Epithelial cell of proximal tubule (primary cell): ENCODE measurements around the gene YEATS2. TPM values are rescaled to one million over a fixed set of nuclear protein-coding genes. Genes with fewer than 3 reads are reported as not detected.

Source experiments
- DNase-seq: peaks from one replicate; pipeline ENCODE4 v3.0.0-alpha.2; 2011; ENCODE audit warnings: low read depth
- H3K4me3 ChIP-seq: 2 replicates; pipeline ENCODE4 v1.5.1; 2011; ENCODE audit warnings: low read depth, mild to moderate bottlenecking, low read length
- CTCF ChIP-seq: conservative IDR thresholded peaks from 2 replicates; pipeline ENCODE4 v1.5.1; 2012; ENCODE audit warnings: low read depth, mild to moderate bottlenecking, low read length
- total RNA-seq: library from RNA; depleted of rRNA; stranded (reverse); fragments of >200 nt; gene quantifications from 2 replicates; pipeline ENCODE4 v1.2.3, GENCODE V29; 2015

The YEATS2 gene
- 31.4 and 33.7 TPM in 2 replicates for total RNA-seq

DNA sequence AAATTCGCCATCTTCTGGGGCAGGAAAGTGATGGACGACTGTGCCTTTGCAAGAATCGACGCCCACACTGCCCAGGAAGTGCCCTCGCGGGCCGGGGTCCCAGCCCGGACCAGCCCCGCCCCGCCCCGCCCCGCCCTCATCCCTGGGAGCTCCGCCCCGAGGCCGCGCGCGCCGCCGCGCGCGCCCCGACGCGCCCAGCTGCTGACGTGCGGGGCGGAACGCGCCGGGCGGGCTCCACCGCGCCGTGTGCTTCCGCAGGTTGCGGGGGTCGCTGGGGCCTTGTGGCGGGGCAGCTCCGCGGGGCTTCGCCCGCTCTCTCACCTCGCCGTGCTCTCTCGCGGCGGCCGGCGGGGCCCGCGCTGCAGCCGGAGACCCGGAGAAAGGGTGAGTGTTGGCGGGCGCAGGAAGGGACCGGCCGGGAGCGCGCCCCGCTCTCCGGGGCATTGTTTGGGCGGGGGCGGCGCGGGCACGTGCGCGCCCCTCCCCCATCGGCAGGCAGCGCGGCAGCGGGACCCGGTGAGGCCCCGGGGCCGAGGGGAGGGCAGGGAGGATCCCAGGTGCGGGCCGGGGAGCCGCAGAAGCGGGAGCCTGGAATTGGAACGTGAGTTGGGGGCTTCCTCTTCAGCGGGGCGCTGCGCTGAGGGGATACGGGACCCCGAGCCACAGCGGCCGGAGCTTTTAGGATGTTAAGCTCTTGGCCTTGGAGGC lies at the start of gene YEATS2:
Gene YEATS2, plus strand, starts transcription at position 188 of the 708 bp plus-strand sequence. CDS start 17,366 bp downstream, outside the sequence.
- no peak for DNase-seq
- no peak for TF ChIP-seq CTCF
- H3K4me3 ChIP-seq = peak within 1 kb of the TSS; percentile 88

- H3K4me3 ChIP-seq = no peak overlapping the region
- DNase-seq = no peak
- TF ChIP-seq CTCF = no peak
These were observed 47.0 kb upstream of the YEATS2 start for GRCh38 chr3:183650554-183650953.

GRCh38 chr3:183653209-183654064 lies 44.2 kb upstream of the YEATS2 start:
- no peak for TF ChIP-seq CTCF
- no peak overlapping the region for H3K4me3 ChIP-seq
- no peak for DNase-seq

- DNase-seq = no peak
- TF ChIP-seq CTCF = no peak
- no peak overlapping the region for H3K4me3 ChIP-seq
These were observed 42.9 kb upstream of the YEATS2 start for GRCh38 chr3:183654727-183655126.

- DNase-seq = no peak
- H3K4me3 ChIP-seq = no peak overlapping the region
- no peak for TF ChIP-seq CTCF
These were observed 35.5 kb upstream of the YEATS2 start for GRCh38 chr3:183662099-183662498.

DNA sequence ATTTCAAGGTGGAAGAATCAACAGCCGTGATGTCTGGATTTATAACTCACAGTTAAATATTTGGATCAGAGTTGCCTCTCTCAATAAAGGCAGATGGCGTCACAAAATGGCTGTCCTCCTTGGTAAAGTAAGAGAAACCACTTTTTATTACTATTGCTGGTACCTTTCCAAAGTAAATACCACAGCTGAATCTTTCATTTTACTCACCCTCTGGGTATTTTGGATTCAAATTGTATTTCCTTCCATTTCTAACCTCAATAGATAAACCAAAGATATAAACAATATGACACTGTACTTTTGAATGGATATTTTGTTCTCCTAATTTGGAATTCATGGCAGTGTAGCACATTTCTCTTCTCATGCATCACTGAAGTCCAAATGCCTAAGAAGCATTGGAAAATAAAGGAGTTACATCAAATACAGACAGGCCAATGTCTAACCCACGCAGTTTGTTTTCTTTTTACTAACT lies 32.6 kb upstream of the YEATS2 start:
- H3K4me3 ChIP-seq = no peak overlapping the region
- no peak for DNase-seq
- no peak for TF ChIP-seq CTCF

GRCh38 chr3:183680061-183680460 lies 17.5 kb upstream of the YEATS2 start:
- DNase-seq = no peak
- H3K4me3 ChIP-seq = no peak overlapping the region
- no peak for TF ChIP-seq CTCF
